Measurements from ENCODE around the gene CST9. TPM values are rescaled to one million over a fixed set of nuclear protein-coding genes. Genes with fewer than 3 reads are reported as not detected.

Gene CST9
- total RNA-seq, 1 experiment from 2014 or later, result not detected

DNA sequence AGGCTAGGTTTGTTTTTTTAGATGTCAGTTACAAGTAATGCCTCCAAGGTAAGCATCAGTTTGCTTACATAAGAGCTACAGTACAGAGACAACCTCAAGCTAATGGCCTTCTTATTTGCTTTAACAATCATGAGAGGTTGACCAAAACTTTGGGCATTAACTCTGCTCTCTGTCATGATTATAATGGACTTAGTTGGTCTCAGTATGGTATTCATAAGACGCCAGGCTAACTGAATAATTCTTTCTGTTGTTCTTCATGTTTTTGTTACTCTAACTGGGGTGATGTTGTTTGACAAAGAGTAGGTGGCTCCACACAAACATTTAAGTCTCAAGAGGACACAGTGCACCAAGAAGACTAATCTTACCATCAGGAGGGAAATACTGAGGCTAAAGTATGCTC lies 9.8 kb downstream of the CST9 start:
- no TSS peak for BruUV-seq (replicated peaks)
- TF ChIP-seq, protein P1, sequence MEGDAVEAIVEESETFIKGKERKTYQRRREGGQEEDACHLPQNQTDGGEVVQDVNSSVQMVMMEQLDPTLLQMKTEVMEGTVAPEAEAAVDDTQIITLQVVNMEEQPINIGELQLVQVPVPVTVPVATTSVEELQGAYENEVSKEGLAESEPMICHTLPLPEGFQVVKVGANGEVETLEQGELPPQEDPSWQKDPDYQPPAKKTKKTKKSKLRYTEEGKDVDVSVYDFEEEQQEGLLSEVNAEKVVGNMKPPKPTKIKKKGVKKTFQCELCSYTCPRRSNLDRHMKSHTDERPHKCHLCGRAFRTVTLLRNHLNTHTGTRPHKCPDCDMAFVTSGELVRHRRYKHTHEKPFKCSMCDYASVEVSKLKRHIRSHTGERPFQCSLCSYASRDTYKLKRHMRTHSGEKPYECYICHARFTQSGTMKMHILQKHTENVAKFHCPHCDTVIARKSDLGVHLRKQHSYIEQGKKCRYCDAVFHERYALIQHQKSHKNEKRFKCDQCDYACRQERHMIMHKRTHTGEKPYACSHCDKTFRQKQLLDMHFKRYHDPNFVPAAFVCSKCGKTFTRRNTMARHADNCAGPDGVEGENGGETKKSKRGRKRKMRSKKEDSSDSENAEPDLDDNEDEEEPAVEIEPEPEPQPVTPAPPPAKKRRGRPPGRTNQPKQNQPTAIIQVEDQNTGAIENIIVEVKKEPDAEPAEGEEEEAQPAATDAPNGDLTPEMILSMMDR (conservative IDR thresholded peaks at IDR 0.05; ENCODE audit: low read depth, low read length), result no peak
- no peak for TF ChIP-seq EZH2phosphoT487 (IDR thresholded peaks at IDR 0.05; ENCODE audit: borderline replicate concordance, low read length)
- TF ChIP-seq EZH2 (IDR thresholded peaks at IDR 0.05; ENCODE audit: low read length, unreplicated experiment), result no peak
- Histone ChIP-seq H3K4me1 (ENCODE audit: insufficient read depth, low read length) (peaks cover 9% of the 10 kb centered on the region; the same call in 1 of the 2 replicates), H3K4me2 (ENCODE audit: low read length) (no peak overlapping the region), H2AFZ (ENCODE audit: low read length) (no peak overlapping the region), H3K9me3 (ENCODE audit: low read length) (no peaks in the 10 kb centered on the region), H3F3A (ENCODE audit: low read length, unreplicated experiment) (no peaks in the 10 kb centered on the region), H3K79me2 (ENCODE audit: low read length) (no peaks in the 10 kb centered on the region), H3K36me3 (ENCODE audit: low read depth, low read length) (no peaks in the 10 kb centered on the region), H4K20me1 (ENCODE audit: low read length) (no peaks in the 10 kb centered on the region), H3K27me3 (ENCODE audit: low read length) (peaks cover 16% of the 10 kb centered on the region), H3K27ac (ENCODE audit: low read length) (no peak overlapping the region), H3K9me2 (replicated peaks; ENCODE audit: low read length) (no peaks in the 10 kb centered on the region), H3K4me3 (ENCODE audit: low read length) (no peak overlapping the region), H3K9ac (ENCODE audit: low read length) (no peak overlapping the region)
- no peak for DNase-seq
- ChIA-PET CTCF (no interaction called here), POLR2A (ENCODE audit: unreplicated experiment) (no interaction called here)
- ATAC-seq, result no peak
- intact Hi-C loops (cut with micrococcal nuclease), result no loop called here

DNA sequence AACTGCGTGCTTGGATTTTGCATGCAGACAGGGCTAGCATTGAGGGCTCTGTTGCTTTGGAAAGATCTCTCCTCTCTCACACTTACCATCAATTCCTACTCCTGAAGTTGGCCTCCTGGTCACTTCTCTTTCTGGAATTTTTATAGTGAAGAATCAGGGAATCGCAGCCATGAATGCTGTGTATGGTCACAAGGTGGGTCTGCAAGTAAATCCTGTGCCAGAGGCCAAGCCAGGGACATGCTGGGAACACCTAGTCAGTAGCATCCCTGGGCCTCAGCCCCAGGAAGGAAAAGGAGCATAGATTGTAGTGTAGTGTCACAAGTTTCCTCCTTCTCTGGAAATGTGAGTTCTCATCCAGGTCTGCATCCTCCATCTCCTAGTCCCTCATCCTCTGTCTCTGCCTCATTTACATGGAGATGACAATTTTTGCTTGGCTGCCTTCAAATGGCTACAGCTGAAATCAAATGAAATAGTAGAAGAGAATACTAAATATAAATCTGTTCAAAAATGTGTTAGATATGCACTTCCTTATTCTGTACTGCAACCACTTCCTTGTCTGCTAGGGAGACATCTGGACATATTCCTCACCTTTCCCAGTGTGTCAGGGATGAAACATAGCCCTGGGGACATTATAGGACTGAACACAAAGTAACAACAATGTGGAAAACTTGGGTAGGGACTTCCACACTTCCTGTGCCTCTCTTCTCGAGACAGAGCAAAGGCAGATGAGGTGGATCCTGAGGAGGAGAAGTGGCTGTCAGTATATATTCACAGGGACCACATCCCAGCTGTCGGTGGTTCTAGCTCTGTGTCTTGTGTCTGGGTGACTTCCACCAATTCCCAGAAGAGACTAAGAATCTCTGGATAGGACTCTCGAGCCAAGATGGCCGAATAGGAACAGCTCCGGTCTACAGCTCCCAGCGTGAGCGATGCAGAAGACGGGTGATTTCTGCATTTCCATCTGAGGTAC lies 17.0 kb downstream of the CST9 start:
- no TSS peak for BruUV-seq (replicated peaks)

More for the DNA sequence above, 17.0 kb downstream of the CST9 start:
- TF ChIP-seq, protein P1 (conservative IDR thresholded peaks at IDR 0.05; ENCODE audit: low read depth, low read length), result no peak
- TF ChIP-seq EZH2 (IDR thresholded peaks at IDR 0.05; ENCODE audit: low read length, unreplicated experiment), result no peak
- TF ChIP-seq EZH2phosphoT487 (IDR thresholded peaks at IDR 0.05; ENCODE audit: borderline replicate concordance, low read length), result no peak
- Histone ChIP-seq H2AFZ (ENCODE audit: low read length) (no peak overlapping the region), H3F3A (ENCODE audit: low read length, unreplicated experiment) (no peaks in the 10 kb centered on the region), H3K4me1 (ENCODE audit: insufficient read depth, low read length) (no peaks in the 10 kb centered on the region), H3K9me2 (replicated peaks; ENCODE audit: low read length) (no peaks in the 10 kb centered on the region), H3K27me3 (ENCODE audit: low read length) (peaks cover 19% of the 10 kb centered on the region; the same call in 1 of the 2 replicates), H3K4me3 (ENCODE audit: low read length) (no peak overlapping the region), H3K36me3 (ENCODE audit: low read depth, low read length) (no peaks in the 10 kb centered on the region), H3K9ac (ENCODE audit: low read length) (no peak overlapping the region), H3K9me3 (ENCODE audit: low read length) (no peaks in the 10 kb centered on the region), H4K20me1 (ENCODE audit: low read length) (no peaks in the 10 kb centered on the region), H3K27ac (ENCODE audit: low read length) (no peak overlapping the region), H3K79me2 (ENCODE audit: low read length) (no peaks in the 10 kb centered on the region), H3K4me2 (ENCODE audit: low read length) (no peak overlapping the region)
- ChIA-PET CTCF (no interaction called here), POLR2A (ENCODE audit: unreplicated experiment) (no interaction called here)
- intact Hi-C loops (cut with micrococcal nuclease), result no loop called here
- no peak for DNase-seq
- ATAC-seq, result no peak

Data from PC-3 (cell line).